Sigmoid colon (tissue), 3 donors: Measurements from ENCODE around the gene TFF1.

ENCODE experiments used
- POLR2A ChIP-seq, 2 donors: fragments of 450-650 bp; IDR thresholded peaks; one replicate each; pipeline ENCODE4 v1.6.1; 2016; ENCODE audit warnings: antibody characterized with exemption in 2 of 2, mild to moderate bottlenecking in 2 of 2, moderate library complexity in 2 of 2
- TF ChIP-seq, protein P1 (sequence below), 4 experiments: fragments of 450-650 bp in 3 of 4; fragments of 200-600 bp in 1 of 4; IDR thresholded peaks; one replicate each; pipeline ENCODE4 v1.5.1; 2016 to 2019; ENCODE audit warnings: antibody characterized with exemption in 4 of 4, mild to moderate bottlenecking in 3 of 4, moderate library complexity in 2 of 4

DNA sequence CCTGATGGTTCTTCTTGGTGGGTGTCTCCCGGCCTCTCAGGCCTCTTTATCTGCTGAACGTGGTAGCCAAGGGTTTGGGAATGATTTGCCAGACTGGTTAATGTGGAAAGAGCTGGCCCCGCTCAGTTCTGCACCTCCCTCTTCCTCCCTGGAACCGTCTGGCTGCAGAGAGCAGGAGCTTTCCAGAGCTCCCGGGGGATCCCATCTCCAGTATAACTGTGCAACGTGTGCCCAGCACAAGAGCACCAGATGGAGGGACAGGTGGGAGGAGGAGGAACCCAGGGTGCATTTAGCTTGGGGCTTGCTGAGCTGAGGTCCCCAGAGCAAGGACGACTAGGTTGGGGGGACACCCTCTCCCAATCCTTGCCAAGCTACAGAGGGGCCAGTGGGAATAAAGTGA is 5.0 kb downstream of the TFF1 start:
- TF ChIP-seq, protein P1, sequence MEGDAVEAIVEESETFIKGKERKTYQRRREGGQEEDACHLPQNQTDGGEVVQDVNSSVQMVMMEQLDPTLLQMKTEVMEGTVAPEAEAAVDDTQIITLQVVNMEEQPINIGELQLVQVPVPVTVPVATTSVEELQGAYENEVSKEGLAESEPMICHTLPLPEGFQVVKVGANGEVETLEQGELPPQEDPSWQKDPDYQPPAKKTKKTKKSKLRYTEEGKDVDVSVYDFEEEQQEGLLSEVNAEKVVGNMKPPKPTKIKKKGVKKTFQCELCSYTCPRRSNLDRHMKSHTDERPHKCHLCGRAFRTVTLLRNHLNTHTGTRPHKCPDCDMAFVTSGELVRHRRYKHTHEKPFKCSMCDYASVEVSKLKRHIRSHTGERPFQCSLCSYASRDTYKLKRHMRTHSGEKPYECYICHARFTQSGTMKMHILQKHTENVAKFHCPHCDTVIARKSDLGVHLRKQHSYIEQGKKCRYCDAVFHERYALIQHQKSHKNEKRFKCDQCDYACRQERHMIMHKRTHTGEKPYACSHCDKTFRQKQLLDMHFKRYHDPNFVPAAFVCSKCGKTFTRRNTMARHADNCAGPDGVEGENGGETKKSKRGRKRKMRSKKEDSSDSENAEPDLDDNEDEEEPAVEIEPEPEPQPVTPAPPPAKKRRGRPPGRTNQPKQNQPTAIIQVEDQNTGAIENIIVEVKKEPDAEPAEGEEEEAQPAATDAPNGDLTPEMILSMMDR (IDR thresholded peaks at IDR 0.05), result no peak
- no peak for TF ChIP-seq POLR2A (IDR thresholded peaks at IDR 0.05)
